ENCODE data around the gene ISYNA1.

The ISYNA1 gene

DNA sequence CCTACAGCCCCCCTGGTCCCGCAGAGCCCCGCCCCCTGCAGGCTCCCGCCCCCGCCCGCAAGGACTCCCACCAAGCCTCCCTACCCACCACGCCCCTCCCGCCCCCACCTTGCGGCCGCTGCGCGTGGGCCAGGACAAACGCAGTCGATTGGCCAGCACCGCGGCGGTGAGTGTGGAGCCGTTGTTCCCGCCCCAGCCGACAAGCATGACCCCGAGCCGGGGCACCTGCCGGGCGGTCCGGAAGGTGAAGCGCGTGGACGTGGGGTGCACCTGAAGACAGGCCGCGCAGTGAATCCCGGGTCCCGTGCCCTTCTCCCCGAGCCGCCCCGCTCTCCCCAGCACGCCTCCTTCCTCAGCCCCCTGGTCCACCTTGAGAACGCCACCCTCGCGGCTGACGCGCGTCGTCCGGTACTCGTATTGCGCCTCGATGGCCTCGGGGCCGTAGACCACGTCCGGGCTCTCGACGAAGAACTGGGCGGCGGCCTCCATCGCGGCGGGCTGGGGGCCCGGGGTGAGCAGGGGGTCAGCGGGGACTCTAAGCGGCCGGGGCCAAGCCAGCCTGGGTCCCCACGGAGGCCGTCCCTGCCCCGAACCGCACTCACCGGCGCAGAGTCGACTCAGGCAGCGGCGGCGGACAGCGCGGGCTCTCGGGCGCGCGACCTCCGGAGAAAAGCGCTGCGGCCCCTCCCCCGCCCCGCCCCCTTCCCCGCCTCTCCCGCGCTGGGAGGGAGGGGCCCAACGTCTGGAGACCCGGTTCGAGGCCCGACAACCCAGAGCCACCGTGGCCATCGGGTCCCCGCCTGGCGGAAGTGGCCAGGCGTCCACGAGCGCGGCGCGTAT lies at the start of gene ISYNA1:
TSS of gene ISYNA1 (minus strand) at position 643 of the 840 bp plus-strand sequence. CDS start at position 489, 154 bp downstream.
- H3K27me3 ChIP-seq (ENCODE audit: low read depth), result no peaks in the 10 kb centered on the region
- in situ Hi-C loops (cut with MboI; ENCODE audit: low sequenced_read_pairs), result no loop called here
- H3K4me1 ChIP-seq, result peaks cover 21% of the 10 kb centered on the region
- H3K4me3 ChIP-seq, result peak within 1 kb of the TSS; percentile 62
- no peaks in the 10 kb centered on the region for H3K9me3 ChIP-seq
- H3K36me3 ChIP-seq (replicated peaks), result peaks cover 27% of the 10 kb centered on the region
- peak; percentile 50 to 75 for DNase-seq (ENCODE audit: low spot score in 2 of 2)

- DNase-seq (ENCODE audit: low spot score in 2 of 2), result no peak
- Histone ChIP-seq H3K27me3 (ENCODE audit: low read depth) (no peaks in the 10 kb centered on the region), H3K4me1 (no peaks in the 10 kb centered on the region), H3K36me3 (replicated peaks) (no peaks in the 10 kb centered on the region), H3K9me3 (no peaks in the 10 kb centered on the region), H3K4me3 (no peak overlapping the region)
- in situ Hi-C loops (cut with MboI; ENCODE audit: low sequenced_read_pairs), result no loop called here
These were observed 48.8 kb upstream of the ISYNA1 start for GRCh38 chr19:18486746-18487145.

DNA sequence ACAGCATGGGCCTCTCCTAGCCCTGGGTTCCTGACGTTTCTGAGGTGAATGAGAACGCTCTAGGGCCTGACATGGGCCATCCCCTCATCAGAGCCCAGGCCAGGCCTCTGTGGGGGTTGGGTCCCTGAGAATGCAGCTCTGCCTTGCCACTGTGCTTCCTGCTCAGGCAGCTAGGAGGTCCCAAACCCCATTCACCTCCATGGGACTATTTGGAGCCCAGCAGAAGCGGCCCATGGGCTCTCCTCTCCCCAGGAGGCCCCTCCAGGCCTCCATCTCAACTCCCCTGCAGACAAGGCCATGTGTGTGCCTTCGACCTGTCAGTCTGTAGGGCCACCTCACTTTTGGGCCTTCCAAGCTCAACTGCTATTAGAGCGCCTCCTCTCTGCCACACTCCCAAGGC lies 47.1 kb upstream of the ISYNA1 start:
- no peak for DNase-seq (ENCODE audit: low spot score in 2 of 2)
- H3K27me3 ChIP-seq (ENCODE audit: low read depth), result no peaks in the 10 kb centered on the region
- no peaks in the 10 kb centered on the region for H3K9me3 ChIP-seq
- no peak overlapping the region for H3K4me3 ChIP-seq
- H3K36me3 ChIP-seq (replicated peaks), result no peaks in the 10 kb centered on the region
- in situ Hi-C loops (cut with MboI; ENCODE audit: low sequenced_read_pairs), result no loop called here
- H3K4me1 ChIP-seq, result no peaks in the 10 kb centered on the region

DNA sequence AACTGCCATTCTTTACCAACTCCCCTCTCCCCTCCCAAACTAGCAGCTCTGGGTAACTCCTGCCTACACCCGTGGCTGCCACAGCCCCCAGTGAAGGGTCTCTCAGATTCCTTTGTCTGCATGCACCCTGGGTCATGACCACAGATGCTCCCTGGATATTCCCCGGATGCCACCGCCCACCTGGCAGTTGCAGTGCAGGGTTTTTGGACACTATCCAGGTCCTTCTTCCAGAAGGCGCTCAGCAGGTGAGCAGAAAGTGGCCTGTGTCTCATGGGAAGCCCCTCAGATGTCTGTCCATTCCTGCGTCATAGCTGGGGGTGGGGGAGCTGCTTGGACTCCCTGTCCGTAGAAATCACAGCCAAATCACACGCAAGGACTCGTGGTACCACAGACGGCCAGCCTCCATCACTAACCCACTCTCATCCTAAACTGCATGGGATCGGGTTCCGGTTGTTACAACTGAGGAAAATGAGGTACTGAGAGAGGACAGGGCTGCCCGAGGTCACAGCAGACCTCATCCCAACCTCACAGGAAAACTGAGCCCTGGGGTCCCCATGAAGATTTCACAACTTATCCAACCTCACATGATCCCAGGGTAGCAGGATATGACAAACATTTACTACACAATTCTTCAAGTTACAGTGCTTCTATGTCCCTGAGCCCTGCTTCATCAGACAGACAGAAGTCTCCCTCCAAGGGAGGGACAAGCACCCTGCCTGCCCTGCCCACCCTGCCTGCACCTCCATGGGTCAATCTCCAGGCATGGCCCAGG lies 45.4 kb upstream of the ISYNA1 start:
- Histone ChIP-seq H3K27me3 (ENCODE audit: low read depth) (no peaks in the 10 kb centered on the region), H3K9me3 (no peaks in the 10 kb centered on the region), H3K4me3 (no peak overlapping the region), H3K36me3 (replicated peaks) (no peaks in the 10 kb centered on the region), H3K4me1 (no peaks in the 10 kb centered on the region)
- in situ Hi-C loops (cut with MboI; ENCODE audit: low sequenced_read_pairs), result no loop called here
- no peak for DNase-seq (ENCODE audit: low spot score in 2 of 2)

DNA sequence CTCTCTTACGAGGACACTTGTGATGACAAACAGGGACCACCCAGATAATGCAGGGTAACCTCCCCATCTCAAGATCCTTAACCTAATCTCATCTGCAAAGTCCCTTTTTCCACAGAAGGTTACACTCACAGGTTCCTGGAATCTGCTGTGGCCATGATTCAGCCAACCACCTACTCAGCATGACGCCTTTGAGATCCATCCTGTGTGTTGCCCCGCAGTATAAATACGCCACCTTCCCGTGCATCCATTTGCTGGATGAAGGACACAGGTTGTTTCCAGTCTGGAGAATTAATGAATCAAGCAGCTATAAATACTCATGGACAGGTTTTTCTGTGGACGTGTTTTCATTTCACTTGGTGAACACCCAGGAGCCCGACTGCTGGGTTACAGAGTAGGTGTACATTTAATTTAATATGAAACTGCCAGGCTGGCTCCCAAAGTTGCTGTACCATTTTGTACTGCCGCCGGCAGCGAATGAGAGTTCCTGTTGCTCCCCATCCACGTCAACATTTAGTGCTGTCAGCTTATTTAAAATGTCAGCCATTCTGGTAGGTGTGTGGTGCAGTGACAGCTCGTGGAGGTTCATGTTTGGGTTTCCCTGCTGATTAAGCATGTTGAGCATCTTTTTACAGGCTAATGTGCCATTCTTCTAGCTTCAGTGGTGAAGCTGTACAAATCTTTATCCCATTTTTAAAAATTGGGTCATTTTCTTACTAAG lies 43.7 kb upstream of the ISYNA1 start:
- Histone ChIP-seq H3K4me1 (no peaks in the 10 kb centered on the region), H3K36me3 (replicated peaks) (no peaks in the 10 kb centered on the region), H3K27me3 (ENCODE audit: low read depth) (no peaks in the 10 kb centered on the region), H3K9me3 (no peaks in the 10 kb centered on the region), H3K4me3 (no peak overlapping the region)
- no peak for DNase-seq (ENCODE audit: low spot score in 2 of 2)
- in situ Hi-C loops (cut with MboI; ENCODE audit: low sequenced_read_pairs), result no loop called here

DNA sequence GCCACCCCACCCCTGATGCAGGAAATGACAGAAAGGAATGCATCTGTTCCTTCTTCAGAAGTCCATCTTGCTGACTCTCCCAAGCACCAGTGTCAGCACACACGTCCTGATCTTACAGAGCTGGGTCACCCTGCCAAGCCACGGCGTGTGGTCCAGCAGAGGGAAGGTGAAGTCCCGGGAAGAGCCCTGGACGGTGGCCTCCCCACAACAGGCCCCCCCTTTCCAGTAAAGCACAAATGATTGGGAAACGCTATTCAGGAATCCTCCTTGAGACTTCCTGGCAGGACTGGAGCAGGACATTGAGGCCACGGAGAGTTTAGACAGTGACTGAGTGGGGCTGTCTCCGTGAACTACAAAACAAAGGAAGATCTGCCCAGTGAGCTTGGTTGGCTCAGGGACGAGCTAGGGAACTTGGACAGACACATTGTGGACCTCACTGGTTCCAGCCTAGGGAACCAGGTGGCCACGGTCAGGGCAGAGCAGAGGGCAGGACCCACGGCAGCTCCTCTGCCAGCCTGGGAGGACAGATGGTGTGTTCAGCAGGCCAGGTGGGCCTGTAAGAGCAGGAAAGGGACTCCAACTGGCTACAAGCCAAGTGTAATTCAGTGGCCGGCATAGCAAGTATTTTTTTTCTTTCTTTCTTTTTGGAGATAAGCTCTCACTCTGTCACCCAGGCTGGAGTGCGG lies 42.2 kb upstream of the ISYNA1 start:
- H3K4me1 ChIP-seq, result no peaks in the 10 kb centered on the region
- no peaks in the 10 kb centered on the region for H3K9me3 ChIP-seq
- in situ Hi-C loops (cut with MboI; ENCODE audit: low sequenced_read_pairs), result no loop called here
- no peaks in the 10 kb centered on the region for H3K27me3 ChIP-seq (ENCODE audit: low read depth)
- no peaks in the 10 kb centered on the region for H3K36me3 ChIP-seq (replicated peaks)
- no peak overlapping the region for H3K4me3 ChIP-seq
- no peak for DNase-seq (ENCODE audit: low spot score in 2 of 2)

- Histone ChIP-seq H3K4me3 (no peak overlapping the region), H3K27me3 (ENCODE audit: low read depth) (no peaks in the 10 kb centered on the region), H3K4me1 (no peaks in the 10 kb centered on the region), H3K36me3 (replicated peaks) (no peaks in the 10 kb centered on the region), H3K9me3 (no peaks in the 10 kb centered on the region)
- in situ Hi-C loops (cut with MboI; ENCODE audit: low sequenced_read_pairs), result no loop called here
- no peak for DNase-seq (ENCODE audit: low spot score in 2 of 2)
These were observed 40.8 kb upstream of the ISYNA1 start for GRCh38 chr19:18478545-18479311.

DNA sequence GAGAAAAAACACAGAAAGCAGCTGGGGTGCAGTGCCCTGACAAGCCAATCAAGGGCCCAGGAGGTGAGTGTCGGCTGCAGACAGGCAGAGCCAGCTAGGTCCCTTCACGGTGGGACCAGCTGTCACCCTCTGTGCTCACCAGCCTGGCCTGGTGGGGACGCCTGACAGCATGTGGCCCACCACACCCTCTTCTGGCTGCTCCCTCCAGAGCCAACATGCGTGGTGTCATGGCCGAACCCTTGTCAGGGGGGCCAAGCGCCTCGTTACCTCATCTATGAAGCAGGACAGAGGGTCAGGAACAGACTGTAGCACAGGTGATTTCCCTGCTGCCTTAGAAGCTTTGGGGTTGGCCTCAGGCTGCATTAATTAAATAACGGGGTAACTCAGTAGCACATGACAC lies 40.0 kb upstream of the ISYNA1 start:
- H3K9me3 ChIP-seq, result no peaks in the 10 kb centered on the region
- no peak overlapping the region for H3K4me3 ChIP-seq
- in situ Hi-C loops (cut with MboI; ENCODE audit: low sequenced_read_pairs), result no loop called here
- no peak for DNase-seq (ENCODE audit: low spot score in 2 of 2)
- H3K4me1 ChIP-seq, result no peaks in the 10 kb centered on the region
- no peaks in the 10 kb centered on the region for H3K27me3 ChIP-seq (ENCODE audit: low read depth)
- no peaks in the 10 kb centered on the region for H3K36me3 ChIP-seq (replicated peaks)

GRCh38 chr19:18477042-18477779 lies 39.3 kb upstream of the ISYNA1 start:
- Histone ChIP-seq H3K4me1 (no peaks in the 10 kb centered on the region), H3K4me3 (no peak overlapping the region), H3K27me3 (ENCODE audit: low read depth) (no peaks in the 10 kb centered on the region), H3K36me3 (replicated peaks) (no peaks in the 10 kb centered on the region), H3K9me3 (no peaks in the 10 kb centered on the region)
- no peak for DNase-seq (ENCODE audit: low spot score in 2 of 2)
- in situ Hi-C loops (cut with MboI; ENCODE audit: low sequenced_read_pairs), result no loop called here

DNA sequence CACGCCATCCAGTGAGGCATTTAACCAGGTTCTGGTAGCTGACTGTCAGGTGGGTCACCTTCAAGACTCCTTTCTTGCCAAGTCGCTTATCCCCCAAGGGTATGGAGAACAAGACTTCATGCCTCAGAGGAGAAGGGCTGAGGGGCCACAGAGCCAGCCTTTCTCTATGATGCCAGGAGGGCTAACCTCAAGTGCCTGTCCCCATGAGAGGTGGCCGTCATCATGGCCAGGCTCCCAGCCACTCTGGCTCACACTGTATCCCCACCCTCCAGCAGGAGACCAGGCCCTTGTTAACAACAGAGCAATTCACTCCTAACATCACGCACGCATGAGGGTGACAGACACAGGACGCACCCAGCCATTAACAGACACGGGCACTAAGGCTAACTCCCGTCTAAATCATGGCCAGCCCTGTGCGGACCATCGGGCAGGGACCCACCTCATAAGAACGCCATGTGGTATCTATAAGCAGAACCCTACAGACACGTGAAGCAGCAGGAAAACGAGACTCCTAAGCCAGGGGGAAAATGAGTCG lies 38.6 kb upstream of the ISYNA1 start:
- no peak for DNase-seq (ENCODE audit: low spot score in 2 of 2)
- H3K4me1 ChIP-seq, result no peaks in the 10 kb centered on the region
- H3K36me3 ChIP-seq (replicated peaks), result no peaks in the 10 kb centered on the region
- H3K9me3 ChIP-seq, result no peaks in the 10 kb centered on the region
- H3K4me3 ChIP-seq, result no peak overlapping the region
- H3K27me3 ChIP-seq (ENCODE audit: low read depth), result no peaks in the 10 kb centered on the region
- in situ Hi-C loops (cut with MboI; ENCODE audit: low sequenced_read_pairs), result no loop called here

- in situ Hi-C loops (cut with MboI; ENCODE audit: low sequenced_read_pairs), result no loop called here
- DNase-seq (ENCODE audit: low spot score in 2 of 2), result no peak
- no peaks in the 10 kb centered on the region for H3K4me1 ChIP-seq
These were observed 37.9 kb upstream of the ISYNA1 start for GRCh38 chr19:18475762-18476331.

GRCh38 chr19:18475004-18475453 lies 37.1 kb upstream of the ISYNA1 start:
- no peaks in the 10 kb centered on the region for H3K27me3 ChIP-seq (ENCODE audit: low read depth)
- H3K4me3 ChIP-seq, result no peak overlapping the region
- H3K4me1 ChIP-seq, result no peaks in the 10 kb centered on the region
- no peaks in the 10 kb centered on the region for H3K36me3 ChIP-seq (replicated peaks)
- no peak for DNase-seq (ENCODE audit: low spot score in 2 of 2)
- in situ Hi-C loops (cut with MboI; ENCODE audit: low sequenced_read_pairs), result no loop called here
- no peaks in the 10 kb centered on the region for H3K9me3 ChIP-seq

More at GRCh38 chr19:18475762-18476331, 37.9 kb upstream of the ISYNA1 start:
- H3K9me3 ChIP-seq, result no peaks in the 10 kb centered on the region
- no peaks in the 10 kb centered on the region for H3K36me3 ChIP-seq (replicated peaks)
- no peaks in the 10 kb centered on the region for H3K27me3 ChIP-seq (ENCODE audit: low read depth)
- no peak overlapping the region for H3K4me3 ChIP-seq

Data from HAP-1 (cell line).